Retinal pigment epithelial cell (primary cell): ENCODE results near the gene CARHSP1.

Source experiments
- DNase-seq: peaks from one replicate; pipeline ENCODE4 v3.0.0-alpha.2; 2010; ENCODE audit warnings: low read depth
- H3K4me3 ChIP-seq: 2 replicates; pipeline ENCODE4 v1.5.1; 2011; ENCODE audit warnings: mild to moderate bottlenecking, low read length, control low read depth, moderate library complexity
- CTCF ChIP-seq: conservative IDR thresholded peaks from 2 replicates; pipeline ENCODE4 v1.5.1; 2011; ENCODE audit warnings: low read depth, low read length, control low read depth, inconsistent platforms

Gene CARHSP1

GRCh38 chr16:8901320-8901861 is 32.6 kb upstream of the CARHSP1 start:
- no peak overlapping the region for H3K4me3 ChIP-seq
- TF ChIP-seq CTCF, result no peak
- DNase-seq, result no peak

GRCh38 chr16:8900343-8900742 is 31.5 kb upstream of the CARHSP1 start:
- no peak for TF ChIP-seq CTCF
- DNase-seq, result no peak
- H3K4me3 ChIP-seq, result no peak overlapping the region

GRCh38 chr16:8899709-8900317 is 31.0 kb upstream of the CARHSP1 start:
- TF ChIP-seq CTCF, result no peak
- no peak for DNase-seq

GRCh38 chr16:8898660-8899318 is 30.0 kb upstream of the CARHSP1 start:
- DNase-seq, result no peak
- TF ChIP-seq CTCF, result no peak

More at GRCh38 chr16:8899709-8900317, 31.0 kb upstream of the CARHSP1 start:
- H3K4me3 ChIP-seq, result no peak overlapping the region

GRCh38 chr16:8894736-8895334 is 26.0 kb upstream of the CARHSP1 start:
- no peak for DNase-seq
- TF ChIP-seq CTCF, result no peak
- H3K4me3 ChIP-seq, result no peak overlapping the region

More at GRCh38 chr16:8898660-8899318, 30.0 kb upstream of the CARHSP1 start:
- H3K4me3 ChIP-seq, result no peak overlapping the region

- no peak overlapping the region for H3K4me3 ChIP-seq
- TF ChIP-seq CTCF, result no peak
- no peak for DNase-seq
Observed at GRCh38 chr16:8893976-8894690, 25.3 kb upstream of the CARHSP1 start.
